IPS-18a (cell line): ENCODE measurements around the gene LRRC10B.

Experiments used
- H3K27ac ChIP-seq: one replicate; pipeline ENCODE4 v1.5.1; 2013; ENCODE audit warnings: low read length
- H3K27me3 ChIP-seq: one replicate; pipeline ENCODE4 v1.6.1; 2013; ENCODE audit warnings: mild to moderate bottlenecking, low read length; ENCODE audit not compliant: control insufficient read depth, insufficient read depth
- H3K36me3 ChIP-seq: one replicate; pipeline ENCODE4 v1.6.1; 2013; ENCODE audit warnings: low read depth, low read length; ENCODE audit not compliant: control insufficient read depth
- H3K4me1 ChIP-seq: one replicate; pipeline ENCODE4 v1.6.1; 2013; ENCODE audit warnings: low read depth, low read length; ENCODE audit not compliant: control insufficient read depth
- H3K4me3 ChIP-seq: one replicate; pipeline ENCODE4 v1.5.1; 2013; ENCODE audit warnings: low read length
- H3K9ac ChIP-seq: one replicate; pipeline ENCODE4 v1.6.1; 2013; ENCODE audit warnings: mild to moderate bottlenecking, low read length, moderate library complexity
- H3K9me3 ChIP-seq: one replicate; pipeline ENCODE4 v1.6.1; 2013; ENCODE audit warnings: low read depth, low read length; ENCODE audit not compliant: control insufficient read depth

The LRRC10B gene

DNA sequence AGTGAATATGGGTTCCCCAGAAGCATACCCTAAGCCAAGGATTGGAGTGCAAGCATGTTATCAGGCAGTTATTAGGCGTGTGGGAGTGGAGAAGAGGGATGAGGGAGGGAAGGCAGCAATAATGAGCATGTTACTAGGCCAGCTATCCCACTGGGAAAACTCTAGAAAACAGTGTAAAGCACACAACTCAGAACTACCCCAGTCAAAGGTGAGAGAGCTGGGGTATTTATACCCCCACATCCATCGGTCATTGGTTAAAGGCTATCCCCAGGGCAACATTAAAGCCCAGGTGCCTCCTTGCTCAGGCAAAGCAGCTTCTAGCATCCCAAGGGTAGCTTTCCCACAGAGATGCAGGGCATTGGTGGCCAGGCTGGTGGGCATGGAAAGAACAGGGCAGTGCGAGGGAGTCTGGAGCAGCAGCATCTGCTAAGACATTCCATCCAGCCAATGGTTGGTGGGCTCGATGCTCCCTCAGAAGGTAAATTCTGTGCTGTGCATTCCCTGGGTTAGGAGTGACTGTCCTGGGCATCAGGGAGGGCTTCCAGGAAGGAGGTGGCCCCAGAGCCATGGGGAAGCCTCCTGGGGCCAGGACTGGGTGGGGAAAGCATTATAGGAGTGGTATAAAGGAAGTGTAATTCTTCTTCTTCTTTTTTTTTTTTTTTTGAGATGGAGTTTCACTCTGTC is 21.1 kb upstream of the LRRC10B start:
- H3K9me3 ChIP-seq = no peaks in the 10 kb centered on the region
- H3K36me3 ChIP-seq = no peaks in the 10 kb centered on the region
- H3K4me1 ChIP-seq = peaks cover 14% of the 10 kb centered on the region
- no peak overlapping the region for H3K9ac ChIP-seq
- no peak overlapping the region for H3K27ac ChIP-seq
- no peak overlapping the region for H3K4me3 ChIP-seq
- H3K27me3 ChIP-seq = peaks cover 4% of the 10 kb centered on the region

- H3K9ac ChIP-seq = no peak overlapping the region
- H3K4me1 ChIP-seq = peaks cover 14% of the 10 kb centered on the region
- H3K27me3 ChIP-seq = peaks cover 4% of the 10 kb centered on the region
- H3K9me3 ChIP-seq = no peaks in the 10 kb centered on the region
- H3K36me3 ChIP-seq = no peaks in the 10 kb centered on the region
- H3K4me3 ChIP-seq = no peak overlapping the region
- no peak overlapping the region for H3K27ac ChIP-seq
Measured at GRCh38 chr11:61488651-61489291, 19.8 kb upstream of the LRRC10B start.

DNA sequence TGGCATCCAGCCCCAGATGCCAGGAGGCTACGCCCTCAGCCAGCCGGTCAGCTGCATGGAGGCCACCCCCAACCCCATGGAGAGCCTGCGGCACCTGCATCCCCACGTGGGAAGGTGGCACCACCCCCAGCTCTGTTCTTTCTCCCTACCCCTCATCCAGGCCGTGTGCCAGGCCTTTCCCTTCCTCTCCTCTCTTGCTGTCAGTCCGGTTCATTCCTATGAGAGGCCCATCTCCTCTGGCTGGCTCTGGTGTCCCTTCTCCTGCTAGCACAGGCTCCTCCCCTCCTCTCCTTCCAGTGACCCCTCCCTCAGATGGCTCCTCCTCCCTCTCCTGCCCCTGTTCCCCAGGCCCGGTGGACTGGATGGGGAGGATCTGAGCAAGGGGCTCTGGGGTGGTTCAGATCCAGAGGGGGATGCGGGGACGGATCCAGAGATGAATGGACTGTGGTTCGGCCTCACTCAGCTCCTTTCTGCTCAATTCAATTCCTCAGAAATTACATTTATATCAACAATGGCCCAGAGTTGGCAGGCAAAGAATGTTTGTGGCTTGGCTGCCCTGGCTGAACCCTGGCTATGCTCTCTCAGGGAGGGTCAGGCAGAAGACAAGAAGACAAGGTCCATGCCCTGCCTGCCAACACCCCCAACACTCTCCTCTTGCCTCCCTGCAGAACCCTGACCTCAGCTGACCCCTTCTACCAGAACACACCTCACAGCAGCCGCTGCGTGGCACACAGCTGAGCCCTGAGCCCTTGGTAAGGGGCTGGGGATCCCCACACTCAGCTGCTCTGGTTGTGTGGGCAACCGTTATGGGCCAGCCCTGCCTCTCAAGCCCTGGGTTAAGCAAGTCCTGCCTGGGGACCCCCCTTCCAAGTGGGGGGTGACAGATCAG is 18.5 kb upstream of the LRRC10B start:
- no peaks in the 10 kb centered on the region for H3K9me3 ChIP-seq
- H3K9ac ChIP-seq = no peak overlapping the region
- H3K36me3 ChIP-seq = no peaks in the 10 kb centered on the region
- no peak overlapping the region for H3K27ac ChIP-seq
- no peak overlapping the region for H3K4me3 ChIP-seq
- H3K4me1 ChIP-seq = peaks cover 14% of the 10 kb centered on the region
- peaks cover 4% of the 10 kb centered on the region for H3K27me3 ChIP-seq

GRCh38 chr11:61491736-61492395 is 16.7 kb upstream of the LRRC10B start:
- no peaks in the 10 kb centered on the region for H3K36me3 ChIP-seq
- no peak overlapping the region for H3K4me3 ChIP-seq
- H3K9ac ChIP-seq = no peak overlapping the region
- peaks cover 4% of the 10 kb centered on the region for H3K27me3 ChIP-seq
- peaks cover 14% of the 10 kb centered on the region for H3K4me1 ChIP-seq
- no peaks in the 10 kb centered on the region for H3K9me3 ChIP-seq
- H3K27ac ChIP-seq = no peak overlapping the region

GRCh38 chr11:61494381-61494961 is 14.1 kb upstream of the LRRC10B start:
- Histone ChIP-seq H3K36me3 (no peaks in the 10 kb centered on the region), H3K9me3 (no peaks in the 10 kb centered on the region), H3K27me3 (peaks cover 4% of the 10 kb centered on the region), H3K4me1 (peaks cover 10% of the 10 kb centered on the region), H3K27ac (no peak overlapping the region), H3K4me3 (no peak overlapping the region), H3K9ac (no peak overlapping the region)

GRCh38 chr11:61495801-61496601 is 12.5 kb upstream of the LRRC10B start:
- H3K36me3 ChIP-seq = no peaks in the 10 kb centered on the region
- no peak overlapping the region for H3K9ac ChIP-seq
- peaks cover 3% of the 10 kb centered on the region for H3K27me3 ChIP-seq
- no peak overlapping the region for H3K4me3 ChIP-seq
- H3K27ac ChIP-seq = no peak overlapping the region
- no peaks in the 10 kb centered on the region for H3K9me3 ChIP-seq
- H3K4me1 ChIP-seq = peaks cover 15% of the 10 kb centered on the region

- Histone ChIP-seq H3K36me3 (no peaks in the 10 kb centered on the region), H3K4me3 (no peak overlapping the region), H3K4me1 (peaks cover 15% of the 10 kb centered on the region), H3K9me3 (no peaks in the 10 kb centered on the region), H3K27me3 (peaks cover 3% of the 10 kb centered on the region), H3K27ac (no peak overlapping the region), H3K9ac (no peak overlapping the region)
Measured at GRCh38 chr11:61496602-61497400, 11.7 kb upstream of the LRRC10B start.

GRCh38 chr11:61497473-61497872 is 11.1 kb upstream of the LRRC10B start:
- H3K27ac ChIP-seq = no peak overlapping the region
- H3K4me1 ChIP-seq = peaks cover 15% of the 10 kb centered on the region
- no peaks in the 10 kb centered on the region for H3K9me3 ChIP-seq
- H3K27me3 ChIP-seq = peaks cover 3% of the 10 kb centered on the region
- H3K4me3 ChIP-seq = no peak overlapping the region
- H3K9ac ChIP-seq = no peak overlapping the region
- no peaks in the 10 kb centered on the region for H3K36me3 ChIP-seq

- no peak overlapping the region for H3K27ac ChIP-seq
- peaks cover 3% of the 10 kb centered on the region for H3K27me3 ChIP-seq
- H3K36me3 ChIP-seq = no peaks in the 10 kb centered on the region
- no peak overlapping the region for H3K4me3 ChIP-seq
- no peak overlapping the region for H3K9ac ChIP-seq
- H3K4me1 ChIP-seq = peaks cover 15% of the 10 kb centered on the region
- H3K9me3 ChIP-seq = no peaks in the 10 kb centered on the region
Measured at GRCh38 chr11:61497876-61498275, 10.7 kb upstream of the LRRC10B start.

DNA sequence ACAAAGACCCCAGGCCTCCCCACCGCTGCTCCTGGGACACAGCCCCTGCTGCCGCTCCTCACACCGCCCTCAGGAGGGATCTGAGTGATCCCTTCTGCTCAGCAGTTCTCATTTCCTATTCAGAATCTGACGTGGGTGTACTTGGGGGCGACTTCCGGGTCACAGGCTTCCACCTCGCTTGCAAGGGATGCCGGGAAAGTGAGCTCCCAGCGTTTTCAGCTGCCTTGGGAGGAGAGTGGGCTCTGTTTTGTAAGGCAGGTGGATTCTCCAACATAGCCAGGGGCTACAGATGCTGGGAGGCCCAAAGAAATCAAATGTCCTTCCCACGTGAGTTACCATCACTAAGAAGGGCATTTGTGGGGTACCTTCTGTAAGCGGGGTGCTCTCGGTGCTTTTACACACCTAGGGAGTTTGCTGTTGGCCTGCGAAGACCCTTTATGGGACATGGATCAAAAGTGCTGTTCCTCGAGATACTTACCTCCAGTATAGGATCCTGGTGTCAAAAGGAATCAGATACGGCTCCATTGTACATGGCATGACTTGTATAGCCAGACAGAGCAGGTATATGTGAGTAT is 9.7 kb upstream of the LRRC10B start:
- Histone ChIP-seq H3K27ac (no peak overlapping the region), H3K4me3 (no peak overlapping the region), H3K36me3 (no peaks in the 10 kb centered on the region), H3K9me3 (no peaks in the 10 kb centered on the region), H3K27me3 (peaks cover 3% of the 10 kb centered on the region), H3K4me1 (peaks cover 15% of the 10 kb centered on the region), H3K9ac (no peak overlapping the region)
